HL-60/S4 treated with retinoic acid at 250 ng/mL for 4 days and 3 days (cell line): ENCODE measurements around the gene NBEAL2.
"Not testable (repeated sequence)": the region's sequence is repeated elsewhere in the genome, so short reads cannot be mapped to it uniquely, and the experiment has no call there.

Source experiments
- in situ Hi-C: fragments of 300-500 bp; cut with MboI; formaldehyde crosslinking; loops from 2 replicates; pipeline ENCODE4 v1.7.0; 2022; ENCODE audit warnings: low sequenced_read_pairs

NBEAL2 gene

GRCh38 chr3:46962990-46963389 lies 16.5 kb upstream of the NBEAL2 start:
- in situ Hi-C loops, result no loop called here

GRCh38 chr3:46964038-46964590 lies 15.4 kb upstream of the NBEAL2 start:
- in situ Hi-C loops, result not testable (repeated sequence)

GRCh38 chr3:46965151-46965550 lies 14.3 kb upstream of the NBEAL2 start:
- in situ Hi-C loops, result no loop called here

- in situ Hi-C loops, result no loop called here
Observed at GRCh38 chr3:46966811-46967210, 12.7 kb upstream of the NBEAL2 start.

- in situ Hi-C loops, result no loop called here
Observed at GRCh38 chr3:46968783-46969428, 10.6 kb upstream of the NBEAL2 start.

- in situ Hi-C loops, result no loop called here
Observed at GRCh38 chr3:46970391-46971091, 8.9 kb upstream of the NBEAL2 start.

- in situ Hi-C loops, result no loop called here
Observed at GRCh38 chr3:46971151-46971550, 8.3 kb upstream of the NBEAL2 start.

GRCh38 chr3:46971742-46972141 lies 7.7 kb upstream of the NBEAL2 start:
- in situ Hi-C loops, result no loop called here

- in situ Hi-C loops, result no loop called here
Observed at GRCh38 chr3:46972396-46972795, 7.1 kb upstream of the NBEAL2 start.

- in situ Hi-C loops, result no loop called here
Observed at GRCh38 chr3:46974421-46975171, 4.9 kb upstream of the NBEAL2 start.

GRCh38 chr3:46976326-46977190 lies 2.9 kb upstream of the NBEAL2 start, which contains the start of gene CCDC12:
CCDC12 (minus strand) TSS chr3:46976745; CDS start chr3:46976732, 13 bp downstream.
- in situ Hi-C loops, result no loop called here

- in situ Hi-C loops, result no loop called here
Observed at GRCh38 chr3:46977811-46978195, 1.7 kb upstream of the NBEAL2 start.

GRCh38 chr3:46978381-46978780 lies 1.1 kb upstream of the NBEAL2 start:
- in situ Hi-C loops, result no loop called here

- in situ Hi-C loops, result no loop called here
Observed at GRCh38 chr3:46979958-46980497, 562 bp downstream of the NBEAL2 start.

GRCh38 chr3:46981932-46982471 lies 2.5 kb downstream of the NBEAL2 start:
- in situ Hi-C loops, result no loop called here

GRCh38 chr3:46982546-46982945 lies 3.1 kb downstream of the NBEAL2 start:
- in situ Hi-C loops, result no loop called here

- in situ Hi-C loops, result no loop called here
Observed at GRCh38 chr3:46984591-46985459, 5.4 kb downstream of the NBEAL2 start.

GRCh38 chr3:46985588-46985987 lies 6.1 kb downstream of the NBEAL2 start:
- in situ Hi-C loops, result no loop called here
